Endothelial cell (in vitro differentiated cells): ENCODE results near the gene SGSH. TPM values are rescaled to one million over a fixed set of nuclear protein-coding genes. Genes with fewer than 3 reads are reported as not detected.

Experiments
- DNase-seq: peaks from one replicate; pipeline ENCODE4 v3.0.0; 2021; ENCODE audit warnings: low spot score
- H3K27ac Mint-ChIP-seq: one replicate; pipeline ENCODE4 v1.8.0; 2021; ENCODE audit warnings: mixed read lengths, inconsistent platforms; ENCODE audit not compliant: unreplicated experiment
- H3K27me3 Mint-ChIP-seq: one replicate; pipeline ENCODE4 v1.8.0; 2021; ENCODE audit warnings: mild to moderate bottlenecking, moderate library complexity, mixed read lengths, inconsistent platforms; ENCODE audit not compliant: unreplicated experiment
- H3K36me3 Mint-ChIP-seq: one replicate; pipeline ENCODE4 v1.8.0; 2021; ENCODE audit warnings: mild to moderate bottlenecking, low read depth, mixed read lengths, inconsistent platforms; ENCODE audit not compliant: unreplicated experiment
- H3K4me1 Mint-ChIP-seq: one replicate; pipeline ENCODE4 v1.8.0; 2021; ENCODE audit warnings: mild to moderate bottlenecking, mixed read lengths, inconsistent platforms; ENCODE audit not compliant: unreplicated experiment
- H3K4me3 Mint-ChIP-seq: one replicate; pipeline ENCODE4 v1.8.0; 2021; ENCODE audit warnings: mild to moderate bottlenecking, mixed read lengths, inconsistent platforms; ENCODE audit not compliant: unreplicated experiment
- H3K9me3 Mint-ChIP-seq: one replicate; pipeline ENCODE4 v1.8.0; 2021; ENCODE audit warnings: mixed read lengths, inconsistent platforms; ENCODE audit not compliant: unreplicated experiment
- CTCF ChIP-seq: fragments of 200-600 bp; sonication (generic); IDR thresholded peaks from one replicate; pipeline ENCODE4 v1.5.0; 2021; ENCODE audit warnings: antibody characterized with exemption; ENCODE audit not compliant: unreplicated experiment
- total RNA-seq: library from RNA; stranded (reverse); fragmentation: NEBNext Ultra II Directional; extraction: Animal tissue kit (Norgen Biotek cat#: 25700); gene quantifications from one replicate; pipeline ENCODE4 v1.2.1, GENCODE V29; 2021; ENCODE audit not compliant: unreplicated experiment

Gene SGSH
- total RNA-seq, 1 donor from 2014 or later = 76.0 TPM

GRCh38 chr17:80262291-80262690 is 42.2 kb upstream of the SGSH start:
- H3K4me1 Mint-ChIP-seq = peaks cover 26% of the 10 kb centered on the region

DNA sequence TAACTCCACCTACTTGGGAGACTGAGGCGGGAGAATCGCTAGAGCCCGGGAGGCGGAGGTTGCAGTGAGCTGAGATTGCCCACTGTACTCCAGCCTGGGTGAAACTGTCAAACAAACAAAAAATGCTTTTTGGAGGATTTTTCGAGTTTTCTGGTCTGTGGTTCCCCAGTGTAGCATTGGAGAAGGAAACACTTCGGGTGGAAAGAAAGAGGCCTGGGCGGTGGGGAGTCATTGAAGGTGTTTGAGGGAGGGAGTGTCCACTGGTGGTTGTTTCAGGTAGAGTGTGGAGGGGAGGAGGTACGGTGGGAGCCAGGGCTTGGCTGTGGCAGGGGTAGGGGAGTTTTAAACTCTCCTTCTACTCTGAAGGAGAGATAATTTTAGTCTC is 41.8 kb upstream of the SGSH start:
- peaks cover 26% of the 10 kb centered on the region for H3K4me1 Mint-ChIP-seq
- H3K27ac Mint-ChIP-seq = peak overlapping the region; percentile 98
- H3K27me3 Mint-ChIP-seq = peaks cover 18% of the 10 kb centered on the region
- DNase-seq = no peak
- peak overlapping the region; percentile 98 for H3K4me3 Mint-ChIP-seq
- no peak for TF ChIP-seq CTCF
- no peaks in the 10 kb centered on the region for H3K9me3 Mint-ChIP-seq
- peaks cover 7% of the 10 kb centered on the region for H3K36me3 Mint-ChIP-seq

More at GRCh38 chr17:80262291-80262690, 42.2 kb upstream of the SGSH start:
- peaks cover 18% of the 10 kb centered on the region for H3K27me3 Mint-ChIP-seq
- peak overlapping the region; percentile 98 for H3K4me3 Mint-ChIP-seq
- no peaks in the 10 kb centered on the region for H3K9me3 Mint-ChIP-seq
- H3K27ac Mint-ChIP-seq = peak overlapping the region; percentile 98
- no peak for DNase-seq
- H3K36me3 Mint-ChIP-seq = peaks cover 8% of the 10 kb centered on the region
- no peak for TF ChIP-seq CTCF

DNA sequence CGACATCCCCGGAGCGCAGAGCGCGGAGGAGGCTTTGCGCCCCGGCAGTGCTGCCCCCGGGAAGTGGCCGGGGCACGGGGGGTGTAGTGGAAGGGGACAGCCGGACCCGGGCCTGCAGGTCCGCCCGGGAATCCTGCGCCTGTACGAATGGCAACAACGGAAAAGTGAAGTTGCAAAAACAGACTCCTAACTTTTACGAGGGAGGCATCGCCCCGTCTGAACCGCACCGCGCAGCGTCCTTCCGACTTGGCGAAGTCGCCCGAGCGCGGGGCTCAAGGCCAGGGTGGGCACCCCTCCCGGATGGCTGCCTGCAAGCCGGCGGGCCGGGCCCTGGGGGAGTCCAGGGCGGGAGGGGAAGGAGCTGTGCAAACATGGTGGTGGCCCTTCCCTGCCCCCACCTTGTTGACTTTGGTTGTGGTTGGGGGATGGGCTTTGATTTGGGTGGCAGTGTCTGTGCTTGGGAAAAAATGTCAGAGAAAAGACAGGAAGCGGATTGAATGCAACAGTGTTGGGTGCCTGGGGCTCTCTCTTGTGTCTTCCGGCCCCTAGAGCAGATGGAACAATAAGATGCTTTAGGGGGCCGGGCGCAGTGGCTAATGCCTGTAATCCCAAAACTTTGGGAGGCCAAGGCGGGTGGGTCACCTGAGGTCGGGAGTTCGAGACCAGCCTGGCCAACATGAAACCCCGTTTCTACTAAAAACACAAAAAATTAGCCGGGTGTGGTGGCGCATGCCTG is 41.2 kb upstream of the SGSH start:
- Mint-ChIP-seq H3K4me1 (peaks cover 26% of the 10 kb centered on the region), H3K9me3 (no peaks in the 10 kb centered on the region), H3K27ac (peak overlapping the region; percentile 98), H3K4me3 (peak overlapping the region; percentile 98), H3K36me3 (peaks cover 7% of the 10 kb centered on the region), H3K27me3 (peaks cover 18% of the 10 kb centered on the region)
- DNase-seq = peak; percentile 74
- no peak for TF ChIP-seq CTCF

GRCh38 chr17:80260791-80261158 is 40.6 kb upstream of the SGSH start, which contains the start of gene RNF213:
Gene RNF213, plus strand, starts transcription at chr17:80260852. Its CDS starts 2,830 bp downstream, at chr17:80263682.
- DNase-seq = peak; percentile 66
- Mint-ChIP-seq H3K4me3 (peak within 1 kb of the TSS; percentile 98), H3K27ac (peak within 1 kb of the TSS; percentile 98), H3K27me3 (peaks cover 18% of the 10 kb centered on the region), H3K9me3 (no peaks in the 10 kb centered on the region), H3K36me3 (peaks cover 5% of the 10 kb centered on the region), H3K4me1 (peaks cover 26% of the 10 kb centered on the region)
- TF ChIP-seq CTCF = no peak

DNA sequence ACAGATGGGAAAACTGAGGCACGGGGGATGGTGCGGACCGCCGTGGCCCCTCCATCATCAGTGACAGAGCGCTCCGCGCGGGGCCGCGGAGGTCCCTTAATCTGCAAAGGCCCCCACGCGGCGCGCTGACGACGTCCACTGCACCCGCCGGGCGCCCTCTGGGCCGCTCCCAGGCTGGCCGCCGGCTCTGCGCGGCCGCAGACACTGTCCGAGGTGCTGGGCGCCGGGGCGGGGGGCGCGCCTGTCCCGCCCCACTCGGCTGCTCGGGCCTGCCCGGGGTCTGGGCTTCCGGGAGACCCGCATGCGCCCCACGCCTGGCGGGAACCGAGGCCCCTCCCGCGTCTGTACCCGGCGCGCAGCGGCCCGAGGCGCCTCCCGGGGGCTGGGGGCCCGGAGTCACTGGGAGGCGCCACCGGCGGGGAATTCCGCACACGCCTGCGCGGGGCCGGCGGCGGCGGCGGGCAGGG is 40.0 kb upstream of the SGSH start:
- peak; percentile 72 for DNase-seq
- Mint-ChIP-seq H3K27ac (peak overlapping the region; percentile 83), H3K9me3 (no peaks in the 10 kb centered on the region), H3K27me3 (peaks cover 18% of the 10 kb centered on the region), H3K4me3 (peak overlapping the region; percentile 92), H3K4me1 (peaks cover 26% of the 10 kb centered on the region), H3K36me3 (peaks cover 3% of the 10 kb centered on the region)
- TF ChIP-seq CTCF = no peak
